ENCODE results near the gene SETD5. TPM values are rescaled to one million over a fixed set of nuclear protein-coding genes. Genes with fewer than 3 reads are reported as not detected.

The SETD5 gene
- total RNA-seq, 1 donor from 2014 or later, result 146 TPM

DNA sequence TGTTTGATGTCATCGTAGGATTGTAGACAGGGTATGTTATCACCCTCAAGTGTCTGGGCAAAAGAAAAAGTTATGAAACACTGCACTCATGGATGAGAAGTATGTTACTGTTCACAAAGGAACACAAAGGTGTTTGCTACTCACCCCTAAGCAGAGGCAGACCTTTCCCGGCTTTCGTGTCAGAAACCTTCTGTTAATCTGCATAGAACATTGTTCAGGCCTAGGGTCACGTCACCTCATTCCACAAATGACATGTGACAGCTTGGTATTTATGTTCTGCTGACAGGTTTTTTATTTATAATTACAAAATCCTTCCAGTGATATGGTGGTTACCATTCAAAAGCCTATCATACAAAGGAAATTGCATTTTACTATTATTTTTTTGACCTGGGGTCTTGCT is 18.1 kb upstream of the SETD5 start:
- Mint-ChIP-seq H3K27ac (no peak overlapping the region), H3K9me3 (no peaks in the 10 kb centered on the region), H3K36me3 (ENCODE audit: low read depth) (peaks cover 79% of the 10 kb centered on the region), H3K27me3 (ENCODE audit: low read depth) (no peaks in the 10 kb centered on the region), H3K4me1 (ENCODE audit: low read depth) (peaks cover 17% of the 10 kb centered on the region), H3K4me3 (ENCODE audit: low read depth) (no peak overlapping the region)
- no peak for DNase-seq (ENCODE audit: low spot score)
- intact Hi-C loops (cut with micrococcal nuclease), result no loop called here

- Mint-ChIP-seq H3K36me3 (ENCODE audit: low read depth) (peaks cover 79% of the 10 kb centered on the region), H3K4me1 (ENCODE audit: low read depth) (peaks cover 19% of the 10 kb centered on the region), H3K9me3 (no peaks in the 10 kb centered on the region), H3K4me3 (ENCODE audit: low read depth) (no peak overlapping the region), H3K27me3 (ENCODE audit: low read depth) (no peaks in the 10 kb centered on the region), H3K27ac (no peak overlapping the region)
- DNase-seq (ENCODE audit: low spot score), result no peak
- intact Hi-C loops (cut with micrococcal nuclease), result no loop called here
These were observed 17.4 kb upstream of the SETD5 start for GRCh38 chr3:9380014-9380413.

GRCh38 chr3:9384141-9384828 is 13.1 kb upstream of the SETD5 start:
- no peaks in the 10 kb centered on the region for H3K27me3 Mint-ChIP-seq (ENCODE audit: low read depth)
- no peak overlapping the region for H3K27ac Mint-ChIP-seq
- H3K4me3 Mint-ChIP-seq (ENCODE audit: low read depth), result no peak overlapping the region
- H3K4me1 Mint-ChIP-seq (ENCODE audit: low read depth), result peaks cover 11% of the 10 kb centered on the region
- intact Hi-C loops (cut with micrococcal nuclease), result no loop called here
- H3K36me3 Mint-ChIP-seq (ENCODE audit: low read depth), result peaks cover 84% of the 10 kb centered on the region
- DNase-seq (ENCODE audit: low spot score), result no peak
- H3K9me3 Mint-ChIP-seq, result no peaks in the 10 kb centered on the region

GRCh38 chr3:9385187-9386077 is 12.0 kb upstream of the SETD5 start:
- no peaks in the 10 kb centered on the region for H3K27me3 Mint-ChIP-seq (ENCODE audit: low read depth)
- no peak overlapping the region for H3K27ac Mint-ChIP-seq
- no peak overlapping the region for H3K4me3 Mint-ChIP-seq (ENCODE audit: low read depth)
- intact Hi-C loops (cut with micrococcal nuclease), result no loop called here
- no peaks in the 10 kb centered on the region for H3K9me3 Mint-ChIP-seq
- peaks cover 85% of the 10 kb centered on the region for H3K36me3 Mint-ChIP-seq (ENCODE audit: low read depth)
- DNase-seq (ENCODE audit: low spot score), result no peak
- peaks cover 13% of the 10 kb centered on the region for H3K4me1 Mint-ChIP-seq (ENCODE audit: low read depth)

- intact Hi-C loops (cut with micrococcal nuclease), result no loop called here
- H3K36me3 Mint-ChIP-seq (ENCODE audit: low read depth), result peaks cover 88% of the 10 kb centered on the region
These were observed 11.3 kb upstream of the SETD5 start for GRCh38 chr3:9386078-9386459.

GRCh38 chr3:9386501-9387321 is 10.7 kb upstream of the SETD5 start:
- H3K4me1 Mint-ChIP-seq (ENCODE audit: low read depth), result peaks cover 16% of the 10 kb centered on the region
- H3K27ac Mint-ChIP-seq, result peak overlapping the region; percentile 82
- no peak for DNase-seq (ENCODE audit: low spot score)
- H3K36me3 Mint-ChIP-seq (ENCODE audit: low read depth), result peaks cover 91% of the 10 kb centered on the region
- intact Hi-C loops (cut with micrococcal nuclease), result no loop called here
- H3K27me3 Mint-ChIP-seq (ENCODE audit: low read depth), result no peaks in the 10 kb centered on the region
- H3K9me3 Mint-ChIP-seq, result no peaks in the 10 kb centered on the region
- no peak overlapping the region for H3K4me3 Mint-ChIP-seq (ENCODE audit: low read depth)

More at GRCh38 chr3:9386078-9386459, 11.3 kb upstream of the SETD5 start:
- peaks cover 15% of the 10 kb centered on the region for H3K4me1 Mint-ChIP-seq (ENCODE audit: low read depth)
- no peak for DNase-seq (ENCODE audit: low spot score)
- H3K27ac Mint-ChIP-seq, result no peak overlapping the region
- no peaks in the 10 kb centered on the region for H3K27me3 Mint-ChIP-seq (ENCODE audit: low read depth)
- H3K9me3 Mint-ChIP-seq, result no peaks in the 10 kb centered on the region
- H3K4me3 Mint-ChIP-seq (ENCODE audit: low read depth), result no peak overlapping the region

- Mint-ChIP-seq H3K36me3 (ENCODE audit: low read depth) (peaks cover 94% of the 10 kb centered on the region), H3K27me3 (ENCODE audit: low read depth) (no peaks in the 10 kb centered on the region), H3K4me3 (ENCODE audit: low read depth) (no peak overlapping the region), H3K4me1 (ENCODE audit: low read depth) (peaks cover 22% of the 10 kb centered on the region), H3K27ac (no peak overlapping the region), H3K9me3 (no peaks in the 10 kb centered on the region)
- intact Hi-C loops (cut with micrococcal nuclease), result no loop called here
- DNase-seq (ENCODE audit: low spot score), result no peak
These were observed 10.1 kb upstream of the SETD5 start for GRCh38 chr3:9387322-9387655.

GRCh38 chr3:9388142-9388541 is 9.3 kb upstream of the SETD5 start:
- H3K4me3 Mint-ChIP-seq (ENCODE audit: low read depth), result no peak overlapping the region
- H3K4me1 Mint-ChIP-seq (ENCODE audit: low read depth), result peaks cover 27% of the 10 kb centered on the region
- H3K27me3 Mint-ChIP-seq (ENCODE audit: low read depth), result no peaks in the 10 kb centered on the region
- intact Hi-C loops (cut with micrococcal nuclease), result loop anchor here (1.0 kb wide), 1 partner anchor 8 kb away; no protein-coding TSS in a partner anchor
- H3K9me3 Mint-ChIP-seq, result no peaks in the 10 kb centered on the region
- no peak overlapping the region for H3K27ac Mint-ChIP-seq
- H3K36me3 Mint-ChIP-seq (ENCODE audit: low read depth), result peaks cover 95% of the 10 kb centered on the region
- no peak for DNase-seq (ENCODE audit: low spot score)

GRCh38 chr3:9388562-9389272 is 8.7 kb upstream of the SETD5 start:
- intact Hi-C loops (cut with micrococcal nuclease), result loop anchor here (1.0 kb wide), 1 partner anchor 8 kb away; no protein-coding TSS in a partner anchor
- H3K4me1 Mint-ChIP-seq (ENCODE audit: low read depth), result peaks cover 32% of the 10 kb centered on the region
- no peaks in the 10 kb centered on the region for H3K9me3 Mint-ChIP-seq
- DNase-seq (ENCODE audit: low spot score), result no peak
- H3K27me3 Mint-ChIP-seq (ENCODE audit: low read depth), result no peaks in the 10 kb centered on the region
- no peak overlapping the region for H3K27ac Mint-ChIP-seq
- peaks cover 95% of the 10 kb centered on the region for H3K36me3 Mint-ChIP-seq (ENCODE audit: low read depth)
- H3K4me3 Mint-ChIP-seq (ENCODE audit: low read depth), result no peak overlapping the region

GRCh38 chr3:9390265-9390888 is 7.0 kb upstream of the SETD5 start:
- Mint-ChIP-seq H3K4me1 (ENCODE audit: low read depth) (peaks cover 41% of the 10 kb centered on the region), H3K9me3 (no peaks in the 10 kb centered on the region), H3K36me3 (ENCODE audit: low read depth) (peaks cover 95% of the 10 kb centered on the region), H3K4me3 (ENCODE audit: low read depth) (no peak overlapping the region), H3K27ac (no peak overlapping the region), H3K27me3 (ENCODE audit: low read depth) (no peaks in the 10 kb centered on the region)
- no peak for DNase-seq (ENCODE audit: low spot score)
- intact Hi-C loops (cut with micrococcal nuclease), result no loop called here

DNA sequence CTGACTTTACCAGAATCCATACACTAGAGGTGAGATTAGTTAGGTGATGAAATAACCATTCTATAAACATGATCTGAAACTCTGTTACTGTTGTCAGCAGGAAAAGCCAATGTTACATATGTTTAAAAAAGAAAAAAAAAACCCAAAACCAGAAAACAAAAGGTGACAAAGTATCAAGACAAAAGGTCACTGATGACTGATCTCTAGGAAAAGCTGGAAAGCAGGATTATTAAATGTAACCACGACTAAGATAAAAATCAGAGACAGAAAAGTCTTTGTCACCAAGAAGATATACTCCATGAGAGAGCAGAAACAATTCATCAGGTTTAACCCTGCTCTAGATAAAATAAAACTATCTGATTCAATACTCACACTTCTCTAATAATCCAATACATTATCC is 5.4 kb upstream of the SETD5 start:
- Mint-ChIP-seq H3K27me3 (ENCODE audit: low read depth) (no peaks in the 10 kb centered on the region), H3K4me1 (ENCODE audit: low read depth) (peaks cover 42% of the 10 kb centered on the region), H3K4me3 (ENCODE audit: low read depth) (peak overlapping the region; percentile 5), H3K9me3 (no peaks in the 10 kb centered on the region), H3K27ac (peak overlapping the region; percentile 75), H3K36me3 (ENCODE audit: low read depth) (peaks cover 86% of the 10 kb centered on the region)
- intact Hi-C loops (cut with micrococcal nuclease), result no loop called here
- DNase-seq (ENCODE audit: low spot score), result no peak
